LHCN-M2 (cell line): Measurements from ENCODE around the gene CTNNA2. TPM values are rescaled to one million over a fixed set of nuclear protein-coding genes. Genes with fewer than 3 reads are reported as not detected.
A peak's percentile ranks its signal among the peaks of the same experiment; 100 is the strongest.

Experiments
- DNase-seq: peaks from one replicate; pipeline ENCODE4 v3.0.0-alpha.2; 2012; ENCODE audit warnings: low read depth
- total RNA-seq: library from RNA; depleted of rRNA; stranded (reverse); fragments of >200 nt; gene quantifications from 2 replicates; pipeline ENCODE4 v1.2.3, GENCODE V29; 2014

Gene CTNNA2
- total RNA-seq, 1 experiment from 2014 or later = 0.06 TPM

DNA sequence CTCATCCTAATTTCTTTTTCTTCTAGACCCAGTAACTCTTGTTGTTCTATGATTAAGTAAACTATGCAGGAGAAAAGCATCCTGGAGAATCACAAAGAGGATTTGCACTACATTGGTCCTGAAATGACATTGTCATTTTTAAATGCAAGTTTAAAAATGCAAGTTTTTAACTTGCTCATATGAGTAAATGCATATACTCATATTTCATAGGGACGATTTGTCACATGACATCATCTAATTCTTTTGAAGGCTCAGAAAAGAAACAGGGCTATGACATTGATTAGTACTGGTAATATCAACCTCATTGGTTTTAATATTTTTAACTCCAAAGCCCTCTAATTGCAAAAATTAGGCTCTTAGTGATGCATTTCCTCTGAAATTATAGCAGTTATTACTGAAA lies 467.3 kb downstream of the CTNNA2 start:
- no peak for DNase-seq

DNA sequence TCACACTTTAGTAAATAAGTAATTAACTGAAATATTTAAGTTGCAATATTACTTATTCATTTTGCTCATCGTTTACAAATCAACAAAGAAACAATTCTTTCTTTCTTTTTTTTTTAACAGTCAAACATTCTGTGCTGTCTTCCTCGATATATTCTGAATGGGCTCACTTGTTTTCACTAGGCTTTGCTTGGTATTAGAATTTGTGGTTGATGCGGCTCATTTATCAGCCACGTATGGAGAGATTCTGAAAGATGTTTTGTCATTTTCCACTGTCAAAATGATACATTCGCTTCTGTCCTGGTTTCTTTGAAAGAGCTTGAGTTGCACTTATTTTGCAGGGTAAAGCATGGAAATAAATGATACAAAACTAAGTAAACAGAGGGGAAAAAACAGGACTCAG lies 468.0 kb downstream of the CTNNA2 start:
- no peak for DNase-seq

DNA sequence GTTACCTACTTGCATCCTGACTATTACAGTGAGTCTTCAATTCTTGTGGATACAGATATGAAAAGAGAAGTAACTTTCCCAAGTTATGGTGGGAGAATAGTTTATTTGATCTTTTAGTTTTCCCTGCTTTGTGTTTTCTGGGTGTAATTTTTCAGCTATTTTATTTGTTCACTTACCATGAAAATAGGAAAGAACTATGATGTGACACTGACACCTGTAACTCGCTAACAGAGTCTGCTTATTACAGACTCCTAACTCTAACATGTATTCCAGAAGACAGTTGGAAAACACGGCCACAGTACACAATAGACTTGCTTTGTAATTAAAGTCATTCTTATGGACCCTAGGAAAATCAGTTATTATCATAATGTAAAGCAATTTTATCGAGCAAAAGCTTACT lies 468.5 kb downstream of the CTNNA2 start:
- DNase-seq = no peak

DNA sequence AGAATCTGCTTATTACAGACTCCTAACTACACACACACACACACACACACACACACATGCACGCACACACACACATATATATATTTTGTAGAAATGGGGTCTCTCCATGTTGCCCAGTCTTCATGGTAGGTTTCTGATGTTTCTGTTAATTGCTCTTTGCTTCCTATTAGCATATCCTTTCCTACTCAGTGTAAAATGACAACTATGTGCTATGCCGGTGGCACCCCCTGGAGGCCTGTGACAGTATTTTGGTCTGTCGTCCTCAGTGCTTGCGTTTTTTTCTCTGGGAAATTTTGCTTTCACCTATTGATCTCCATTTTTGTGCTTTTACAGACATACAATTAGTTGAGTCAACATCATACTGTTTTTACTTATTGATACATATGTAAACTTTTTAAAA lies 469.6 kb downstream of the CTNNA2 start:
- DNase-seq = no peak

DNA sequence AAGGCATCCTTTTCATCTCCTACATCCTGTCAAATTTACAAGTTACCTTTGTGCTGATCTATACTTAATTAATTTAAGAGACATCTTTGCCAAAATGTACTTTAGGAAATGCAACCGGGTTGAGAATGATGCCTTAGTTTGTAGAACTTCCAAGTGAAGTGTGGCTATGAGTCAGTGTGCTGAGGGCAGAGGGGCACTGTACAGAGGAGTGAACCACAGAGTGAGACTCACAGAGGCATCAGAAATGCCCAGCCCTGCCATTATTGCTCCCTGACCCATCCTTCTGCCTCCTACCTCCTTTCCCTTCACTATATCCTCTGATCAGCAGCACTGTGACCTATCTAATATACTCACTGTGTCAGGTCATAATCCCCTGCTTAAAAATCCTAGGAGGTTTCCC lies 471.6 kb downstream of the CTNNA2 start:
- peak; percentile 5 for DNase-seq

DNA sequence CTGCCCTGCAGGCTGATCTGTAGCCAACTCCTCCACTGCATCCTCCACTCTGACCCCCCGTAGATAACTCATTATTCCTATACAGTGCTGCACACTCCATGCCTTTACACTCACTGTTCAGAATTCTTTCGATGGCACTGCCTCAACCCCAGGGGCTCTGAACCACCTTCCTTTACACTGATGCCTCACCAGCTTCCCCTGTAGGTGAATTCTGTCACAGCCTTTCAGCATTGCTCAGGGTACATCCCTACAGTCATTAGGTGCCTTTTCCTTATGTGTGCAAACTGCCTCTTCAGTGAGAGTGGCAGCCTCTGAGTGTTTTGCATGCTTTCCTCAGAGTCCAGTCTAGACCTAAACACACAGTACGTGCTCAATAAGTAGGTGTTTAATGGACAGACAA lies 472.3 kb downstream of the CTNNA2 start:
- DNase-seq = no peak

DNA sequence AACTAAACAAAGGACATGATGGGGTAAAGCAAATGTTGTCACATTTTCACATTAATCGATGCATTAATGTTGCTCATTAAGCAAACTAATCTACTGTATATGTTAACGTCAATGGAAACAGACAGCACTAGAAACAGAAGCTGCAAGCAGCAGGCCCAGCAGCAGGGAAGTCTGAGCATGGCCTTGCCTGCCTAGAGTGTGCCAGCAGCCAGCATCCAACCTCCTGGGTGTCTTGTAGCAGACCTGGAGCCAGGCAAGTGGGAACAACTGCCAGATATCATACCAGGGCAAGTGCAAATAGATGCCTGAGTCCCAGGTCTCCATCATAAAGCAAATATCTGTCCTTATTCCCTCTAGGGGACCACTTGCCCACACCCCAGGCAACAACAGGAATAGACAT lies 472.7 kb downstream of the CTNNA2 start:
- DNase-seq = no peak

DNA sequence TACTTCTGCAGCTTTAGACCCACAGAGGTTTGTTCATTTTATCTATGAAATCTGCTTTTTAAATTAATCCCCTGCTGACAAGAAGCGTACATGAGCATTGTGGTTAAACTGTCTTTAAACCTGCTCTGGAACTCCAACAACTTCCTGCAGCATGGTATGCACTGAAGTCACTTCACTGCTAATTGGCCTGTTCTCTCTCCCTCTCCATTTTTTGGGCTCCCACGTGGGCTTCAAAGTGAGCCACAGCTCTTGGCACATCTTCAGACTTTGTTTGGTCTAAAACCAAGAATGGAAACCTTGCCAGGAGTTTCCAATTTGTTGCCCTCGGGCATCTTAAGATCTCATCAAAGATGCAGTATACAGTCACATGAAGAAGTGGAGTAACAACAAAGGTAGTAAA lies 480.3 kb downstream of the CTNNA2 start:
- DNase-seq = no peak

DNA sequence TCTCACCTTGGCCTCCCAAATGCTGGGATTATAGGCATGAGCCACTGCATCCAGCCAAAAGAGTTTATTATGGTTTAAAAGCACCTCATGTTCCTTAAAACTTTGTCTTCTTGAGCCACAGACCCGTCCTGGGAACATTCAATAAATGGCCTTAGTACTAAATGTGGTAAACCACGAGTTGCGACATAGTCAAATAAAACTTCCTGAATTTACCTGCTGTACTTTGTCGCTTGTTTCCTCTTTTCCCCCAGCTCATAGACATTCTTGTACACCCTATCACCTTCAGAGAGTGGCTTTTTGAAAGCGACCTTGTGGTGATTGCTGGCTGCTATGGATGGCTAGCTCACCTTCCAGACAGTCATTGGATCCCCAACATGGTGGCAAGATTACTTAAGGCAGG lies 481.3 kb downstream of the CTNNA2 start:
- peak; percentile 13 for DNase-seq

DNA sequence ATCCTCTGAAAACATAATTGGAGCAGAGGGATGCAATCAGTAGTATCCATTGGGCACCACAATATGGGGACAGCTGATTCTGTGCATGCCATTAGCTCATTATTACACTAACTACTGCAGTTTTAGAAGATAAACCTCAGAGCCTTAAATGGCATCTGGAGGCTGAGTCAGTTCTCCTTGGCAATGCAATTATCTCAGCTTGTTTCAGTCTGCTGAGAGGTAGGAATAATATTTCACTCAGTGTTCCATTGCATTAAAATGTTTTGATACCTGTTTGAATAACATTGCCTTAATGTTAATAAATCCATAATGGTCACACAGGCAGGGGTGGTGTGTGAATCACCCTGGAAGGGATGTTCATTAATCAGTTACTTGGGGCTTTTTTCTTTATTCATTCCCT lies 482.1 kb downstream of the CTNNA2 start:
- DNase-seq = peak; percentile 7

DNA sequence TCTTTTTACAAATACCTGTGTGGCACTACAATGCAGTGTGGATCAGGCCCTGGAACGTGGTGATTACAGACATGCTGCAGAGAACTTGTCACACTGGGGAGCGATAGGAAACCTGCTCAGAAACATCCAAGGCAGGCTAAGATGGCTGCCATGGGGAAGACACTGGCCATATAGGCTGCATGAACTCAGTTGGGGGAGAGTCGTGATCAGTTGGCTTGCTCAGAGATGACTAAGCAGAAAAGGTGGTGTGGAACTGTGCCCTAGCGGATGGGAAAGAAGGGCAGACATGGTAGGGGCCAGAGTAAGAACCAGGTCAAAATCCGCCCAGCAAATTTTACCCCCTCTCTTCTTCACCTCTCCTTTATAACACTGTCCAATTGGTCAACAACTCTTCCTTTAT lies 483.9 kb downstream of the CTNNA2 start:
- DNase-seq = no peak

DNA sequence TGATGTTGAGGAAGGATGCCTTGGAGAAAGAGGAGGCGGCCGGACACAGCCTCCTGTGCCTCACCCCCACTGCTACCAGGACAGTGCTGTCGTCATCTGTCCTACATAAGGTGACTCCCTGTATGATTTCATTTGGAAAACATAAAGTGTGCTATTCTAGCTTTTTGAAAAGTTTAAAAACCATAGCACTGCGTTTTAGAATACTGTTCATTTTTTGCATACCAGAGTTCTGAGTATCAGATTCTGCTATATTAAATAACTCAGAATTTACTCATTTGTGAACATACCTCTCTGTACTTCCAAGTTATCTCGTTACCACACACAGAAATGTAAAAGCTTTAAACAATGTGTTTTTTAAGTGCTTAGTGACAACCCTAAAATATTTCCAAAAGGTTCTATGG lies 488.9 kb downstream of the CTNNA2 start:
- peak; percentile 18 for DNase-seq

DNA sequence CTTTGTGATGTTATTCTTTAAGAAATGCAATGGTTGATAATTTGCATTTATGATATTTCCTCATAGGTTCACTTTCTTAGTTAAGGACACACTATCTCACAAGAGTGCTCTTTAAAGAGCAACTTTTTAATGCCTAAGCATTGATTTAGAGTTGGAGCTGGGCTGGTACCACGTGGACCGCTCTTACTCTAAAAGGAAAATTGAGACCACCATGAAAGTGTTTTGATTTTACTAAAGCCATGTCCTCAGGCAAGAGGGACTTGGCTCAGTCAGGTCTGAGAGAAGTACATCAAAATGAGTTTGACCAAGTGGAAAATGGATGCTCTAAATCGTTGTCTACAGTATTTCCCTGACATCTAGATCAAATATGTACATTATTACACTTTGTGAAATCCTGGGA lies 489.3 kb downstream of the CTNNA2 start:
- DNase-seq = no peak

DNA sequence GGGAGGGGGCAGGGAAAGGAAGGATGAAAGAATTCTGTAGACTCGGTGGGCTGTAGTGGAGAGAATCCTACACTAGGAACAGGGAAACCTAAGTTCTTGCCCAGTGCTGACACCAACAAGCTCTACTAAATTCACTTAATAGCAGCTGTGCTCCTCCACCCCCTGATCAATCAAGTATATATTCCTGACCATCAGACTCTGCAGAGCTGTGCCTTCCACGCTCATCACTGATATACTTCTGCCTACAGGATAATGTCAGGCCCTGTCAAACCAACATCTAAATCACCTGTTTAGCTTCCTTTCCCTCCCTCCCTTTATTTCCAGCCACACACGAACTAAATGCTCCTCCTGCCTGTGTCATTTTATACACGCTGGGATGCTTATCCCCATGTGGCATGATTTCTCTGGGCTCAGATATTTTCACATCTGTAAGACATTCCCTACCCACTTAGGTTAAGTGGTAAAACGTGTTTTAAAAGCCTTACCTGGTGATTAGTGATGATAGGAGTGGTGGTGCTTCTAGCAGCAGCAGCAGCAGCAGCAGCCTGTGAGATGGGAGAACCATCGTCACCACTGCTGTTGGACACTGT lies 489.8 kb downstream of the CTNNA2 start:
- DNase-seq = no peak

DNA sequence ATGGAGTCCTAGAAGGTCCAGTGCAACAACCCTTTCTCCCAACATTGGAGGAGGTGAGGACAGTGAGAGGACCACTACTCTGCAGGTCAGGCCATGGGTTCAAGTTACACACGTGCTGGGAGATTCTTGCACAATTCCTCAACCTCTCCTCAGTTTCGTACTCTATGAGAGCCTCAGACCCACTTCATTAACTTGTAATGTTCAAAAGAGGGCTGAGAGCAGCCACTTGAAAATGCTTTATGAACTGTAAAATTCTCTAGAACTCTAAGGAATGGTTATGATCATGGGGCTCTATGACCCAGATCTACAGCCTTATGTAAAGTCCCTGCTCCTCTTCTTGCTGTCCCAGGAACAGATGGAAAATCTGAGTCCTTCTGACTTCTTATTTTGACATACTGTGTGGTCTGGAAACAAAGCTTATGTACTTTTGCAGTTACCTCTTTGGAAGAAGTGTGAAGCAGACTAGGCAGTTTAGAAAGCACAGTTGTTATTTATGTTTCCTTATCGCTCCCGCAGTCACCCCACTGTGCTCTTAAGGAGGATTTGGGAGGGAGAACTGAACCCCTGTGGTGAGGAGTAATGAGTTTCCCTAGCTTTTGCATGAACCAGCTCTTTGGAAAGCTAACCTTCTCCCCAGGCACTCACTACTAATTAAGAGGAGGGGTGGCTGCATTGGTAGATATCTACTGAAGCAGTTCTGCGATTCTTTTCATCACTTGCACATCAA lies 495.1 kb downstream of the CTNNA2 start:
- no peak for DNase-seq

DNA sequence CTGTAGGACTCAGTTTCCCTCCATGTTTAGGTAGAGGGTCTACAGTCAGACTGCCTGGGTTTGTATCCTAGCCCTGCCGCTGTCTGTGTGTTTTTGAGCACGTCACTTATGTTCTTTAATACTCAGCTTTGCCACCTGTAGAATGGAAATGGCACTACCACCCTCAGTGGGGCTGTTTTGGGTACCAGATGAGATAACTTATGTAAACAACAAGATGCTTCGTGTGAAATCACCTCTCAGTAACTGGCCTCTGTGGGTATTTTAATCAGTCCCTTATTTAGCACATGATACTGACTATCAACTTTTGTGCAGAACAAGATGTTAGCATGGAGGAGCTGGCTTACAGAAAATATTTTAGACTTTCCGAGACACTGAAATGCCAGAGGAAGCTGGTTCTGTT lies 495.7 kb downstream of the CTNNA2 start:
- no peak for DNase-seq

DNA sequence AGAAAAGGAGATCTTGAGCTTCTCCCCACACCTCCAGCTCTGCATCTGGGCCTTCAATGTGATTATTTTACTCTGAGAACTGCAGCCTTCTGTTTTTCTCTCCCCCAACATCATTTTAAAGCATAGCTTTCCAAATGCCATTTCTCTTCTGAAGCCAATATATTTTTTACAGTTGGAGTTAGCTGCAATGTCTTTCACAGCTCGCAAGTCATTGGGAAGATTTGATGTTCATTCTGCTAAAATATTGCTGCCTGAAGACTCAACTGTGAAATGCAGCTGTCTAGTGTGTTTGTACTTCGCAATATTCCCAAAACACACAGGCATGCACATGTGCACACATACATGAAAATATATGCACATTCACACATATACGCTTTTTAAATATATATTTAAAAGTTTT lies 496.4 kb downstream of the CTNNA2 start:
- no peak for DNase-seq

DNA sequence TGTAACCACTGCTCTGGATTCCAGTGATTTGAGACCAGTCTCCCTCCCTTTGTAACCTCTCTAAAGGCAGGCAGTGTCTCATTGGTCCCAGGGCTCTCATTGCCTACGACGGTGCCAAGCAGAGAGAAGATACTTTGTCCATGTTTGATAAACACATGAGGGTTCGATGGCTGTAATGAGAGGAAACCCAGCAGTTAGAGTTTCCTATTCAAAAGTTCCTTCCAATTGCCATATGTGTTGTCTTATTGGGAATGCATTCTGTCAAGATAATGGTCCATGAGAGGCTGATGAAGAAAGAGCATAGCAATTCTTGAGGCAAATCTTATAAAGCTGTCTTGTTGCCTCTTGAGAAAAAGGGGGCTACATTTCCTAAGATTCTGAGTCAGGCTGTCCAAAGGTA lies 499.2 kb downstream of the CTNNA2 start:
- DNase-seq = no peak

DNA sequence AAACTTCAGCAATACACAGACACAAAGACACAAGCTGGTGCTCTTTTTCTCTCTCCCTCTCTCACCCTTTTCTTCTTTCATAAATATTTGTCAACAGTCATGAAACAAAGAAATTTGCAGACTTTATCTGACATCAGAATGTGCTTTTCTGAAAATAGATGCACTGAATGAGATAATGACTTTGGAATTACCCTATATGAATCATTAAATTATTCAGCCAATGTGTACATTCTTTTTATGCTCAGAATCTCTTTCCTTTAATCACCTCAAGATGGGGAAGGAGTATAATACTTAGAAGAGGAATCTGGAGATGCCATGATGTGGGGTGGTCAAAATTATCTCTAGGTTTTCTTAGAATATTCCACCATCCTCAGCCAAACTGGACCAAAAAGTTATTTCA lies 501.8 kb downstream of the CTNNA2 start:
- no peak for DNase-seq

DNA sequence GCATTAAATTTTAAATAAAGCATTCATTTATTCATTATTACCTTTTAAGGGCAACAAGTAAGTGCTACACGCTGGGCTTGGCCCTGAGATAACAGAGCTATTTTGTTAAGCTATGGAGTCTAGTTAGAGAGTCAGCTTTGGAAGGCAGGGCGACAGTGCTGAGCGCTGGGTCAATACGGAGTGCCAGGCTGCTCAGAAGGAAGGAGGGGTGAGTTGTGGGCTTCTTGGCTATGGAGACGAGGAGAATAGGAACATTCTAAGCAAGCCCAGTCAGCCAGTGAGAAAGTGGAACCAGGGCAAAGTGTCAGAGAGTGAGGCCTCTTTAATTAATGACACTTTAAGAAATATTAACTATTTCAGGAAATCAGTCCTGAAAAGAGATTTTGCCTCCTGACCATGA lies 503.3 kb downstream of the CTNNA2 start:
- DNase-seq = no peak

DNA sequence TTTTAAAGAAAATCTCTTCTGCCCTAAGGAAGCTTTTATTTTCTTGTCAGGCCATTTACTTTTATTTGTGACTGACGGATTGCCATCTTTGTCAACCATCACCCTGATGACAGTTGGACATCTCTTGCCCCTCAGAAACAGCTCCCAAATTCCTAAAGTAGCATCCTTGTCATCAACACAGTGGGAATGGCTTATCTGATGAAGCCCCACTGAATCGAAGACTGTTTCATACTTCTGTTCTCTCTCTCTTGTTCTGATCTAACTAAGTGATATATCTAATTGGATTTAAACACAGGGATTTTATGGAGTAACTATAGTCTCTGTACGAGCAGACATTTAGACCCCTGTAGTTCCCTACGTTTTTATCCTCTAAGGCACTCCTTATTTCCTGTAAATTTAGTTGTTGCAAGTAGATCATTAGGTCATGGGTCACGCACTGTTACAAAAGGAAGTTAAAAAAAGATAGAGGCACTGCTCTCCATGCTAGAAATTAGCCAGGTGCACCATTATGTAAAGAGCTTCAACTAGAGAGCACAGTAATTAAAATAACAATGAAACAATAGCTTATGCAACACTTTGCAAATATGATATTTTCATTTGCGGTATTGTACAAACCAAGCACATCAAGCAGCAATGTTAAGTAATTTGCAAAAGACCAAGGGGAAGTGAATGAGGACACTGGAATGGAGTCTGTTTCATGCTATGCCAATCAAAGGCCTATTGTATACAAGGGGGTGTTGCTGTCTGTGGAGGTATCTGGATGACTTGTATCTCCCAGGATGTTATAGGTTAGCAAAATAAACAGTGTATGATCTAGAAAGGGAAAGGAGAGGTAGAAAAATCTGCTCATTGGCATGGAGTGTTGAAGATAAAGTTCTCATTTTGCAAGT lies 507.0 kb downstream of the CTNNA2 start:
- DNase-seq = no peak

DNA sequence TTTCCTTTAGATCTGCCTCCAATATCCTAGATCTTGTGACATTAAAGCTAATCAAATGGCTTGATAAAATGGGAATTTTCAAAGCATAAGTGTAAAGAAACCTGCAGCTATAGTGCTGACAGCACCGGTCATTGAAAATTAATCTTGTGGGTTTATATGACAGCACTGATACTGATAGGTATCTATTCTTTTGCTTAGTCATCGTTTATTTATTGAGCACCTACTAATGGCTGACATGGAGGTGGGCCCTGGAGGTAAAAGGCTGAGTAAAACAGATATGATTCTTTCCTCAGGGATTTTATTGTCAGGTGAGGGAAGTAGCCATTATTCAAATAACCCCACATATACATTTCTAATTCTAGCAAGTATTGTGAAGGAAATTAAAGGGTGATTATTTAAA lies 509.2 kb downstream of the CTNNA2 start:
- DNase-seq = no peak
